Esophagus squamous epithelium (tissue), 5 donors: Measurements from ENCODE around the gene NRG3. TPM values are rescaled to one million over a fixed set of nuclear protein-coding genes. Genes with fewer than 3 reads are reported as not detected.

Experiments
- DNase-seq: peaks from one replicate; lab custom pipeline; 2025; lab: John Stamatoyannopoulos, UW
- H3K27ac ChIP-seq, 4 donors: fragments of 200-600 bp; sonication (generic); one replicate each; pipeline ENCODE4 v1.5.1; 2016 to 2019; ENCODE audit warnings: mild to moderate bottlenecking in 1 of 4
- H3K27me3 ChIP-seq, 4 donors: fragments of 200-600 bp; sonication (generic); 1 replicate in 3 of 4; 2 replicates in 1 of 4; pipeline versions ENCODE4 v1.5.1 to v1.6.0; 2017 to 2021; ENCODE audit warnings: antibody characterized with exemption in 1 of 4
- H3K36me3 ChIP-seq, 3 donors: fragments of 200-600 bp; sonication (generic); one replicate each; pipeline ENCODE4 v1.5.1; 2016 to 2019
- H3K4me1 ChIP-seq, 3 donors: fragments of 200-600 bp; sonication (generic); one replicate each; pipeline ENCODE4 v1.5.1; 2017 to 2019
- H3K4me3 ChIP-seq, 4 donors: fragments of 200-600 bp; sonication (generic); 1 replicate in 3 of 4; 2 replicates in 1 of 4; pipeline ENCODE4 v1.5.1; 2016 to 2019; ENCODE audit warnings: mild to moderate bottlenecking in 2 of 4, moderate library complexity in 1 of 4
- H3K9me3 ChIP-seq, 3 donors: fragments of 200-600 bp; sonication (generic); one replicate each; pipeline ENCODE4 v1.5.1; 2016 to 2019
- POLR2A ChIP-seq, 4 donors: fragments of 450-650 bp; IDR thresholded peaks; one replicate each; pipeline ENCODE4 v1.6.1; 2017; ENCODE audit warnings: antibody characterized with exemption in 4 of 4, mild to moderate bottlenecking in 4 of 4, moderate library complexity in 3 of 4
- WGBS, 2 donors: methylation state at CpG; one replicate each; pipeline ENCODE4 v1.1.5; 2018; 5-methylcytosine and 5-hydroxymethylcytosine counted together
- intact Hi-C: fragments of 100-400 bp; cut with DNase I; formaldehyde crosslinking; loops from one replicate; pipeline ENCODE4 v1.15.0; 2022
- total RNA-seq, 4 donors: library from RNA; depleted of rRNA; stranded (reverse); fragments of >200 nt; gene quantifications; one replicate each; pipeline ENCODE4 v1.1.0, GENCODE V29; 2016
- TF ChIP-seq, protein P1 (sequence below), 6 experiments: fragments of 450-650 bp in 4 of 6; fragments of 200-600 bp in 2 of 6; sonication (generic) in 2 of 6; IDR thresholded peaks; one replicate each; pipeline ENCODE4 v1.5.1; 2016 to 2019; ENCODE audit warnings: antibody characterized with exemption in 6 of 6, mild to moderate bottlenecking in 4 of 6, moderate library complexity in 4 of 6
- donor health status: DM: yes; HTN: yes; CAD: no.

Gene NRG3
- total RNA-seq, 4 donors from 2014 or later: 0.19 TPM; not detected in 3

GRCh38 chr10:82505009-82505408 lies 630.0 kb downstream of the NRG3 start:
- no peaks in the 10 kb centered on the region for H3K9me3 ChIP-seq
- TF ChIP-seq, protein P1, sequence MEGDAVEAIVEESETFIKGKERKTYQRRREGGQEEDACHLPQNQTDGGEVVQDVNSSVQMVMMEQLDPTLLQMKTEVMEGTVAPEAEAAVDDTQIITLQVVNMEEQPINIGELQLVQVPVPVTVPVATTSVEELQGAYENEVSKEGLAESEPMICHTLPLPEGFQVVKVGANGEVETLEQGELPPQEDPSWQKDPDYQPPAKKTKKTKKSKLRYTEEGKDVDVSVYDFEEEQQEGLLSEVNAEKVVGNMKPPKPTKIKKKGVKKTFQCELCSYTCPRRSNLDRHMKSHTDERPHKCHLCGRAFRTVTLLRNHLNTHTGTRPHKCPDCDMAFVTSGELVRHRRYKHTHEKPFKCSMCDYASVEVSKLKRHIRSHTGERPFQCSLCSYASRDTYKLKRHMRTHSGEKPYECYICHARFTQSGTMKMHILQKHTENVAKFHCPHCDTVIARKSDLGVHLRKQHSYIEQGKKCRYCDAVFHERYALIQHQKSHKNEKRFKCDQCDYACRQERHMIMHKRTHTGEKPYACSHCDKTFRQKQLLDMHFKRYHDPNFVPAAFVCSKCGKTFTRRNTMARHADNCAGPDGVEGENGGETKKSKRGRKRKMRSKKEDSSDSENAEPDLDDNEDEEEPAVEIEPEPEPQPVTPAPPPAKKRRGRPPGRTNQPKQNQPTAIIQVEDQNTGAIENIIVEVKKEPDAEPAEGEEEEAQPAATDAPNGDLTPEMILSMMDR (IDR thresholded peaks at IDR 0.05): no peak
- no peak for TF ChIP-seq POLR2A (IDR thresholded peaks at IDR 0.05)
- no peaks in the 10 kb centered on the region for H3K27me3 ChIP-seq
- no peak for DNase-seq
- 55 to 73% methylated on average over 3 of the region's 3 CpGs for WGBS, 2 donors
- no peak overlapping the region for H3K4me3 ChIP-seq
- intact Hi-C loops: no loop called here
- no peaks in the 10 kb centered on the region for H3K36me3 ChIP-seq
- no peaks in the 10 kb centered on the region for H3K4me1 ChIP-seq
- no peak overlapping the region for H3K27ac ChIP-seq

DNA sequence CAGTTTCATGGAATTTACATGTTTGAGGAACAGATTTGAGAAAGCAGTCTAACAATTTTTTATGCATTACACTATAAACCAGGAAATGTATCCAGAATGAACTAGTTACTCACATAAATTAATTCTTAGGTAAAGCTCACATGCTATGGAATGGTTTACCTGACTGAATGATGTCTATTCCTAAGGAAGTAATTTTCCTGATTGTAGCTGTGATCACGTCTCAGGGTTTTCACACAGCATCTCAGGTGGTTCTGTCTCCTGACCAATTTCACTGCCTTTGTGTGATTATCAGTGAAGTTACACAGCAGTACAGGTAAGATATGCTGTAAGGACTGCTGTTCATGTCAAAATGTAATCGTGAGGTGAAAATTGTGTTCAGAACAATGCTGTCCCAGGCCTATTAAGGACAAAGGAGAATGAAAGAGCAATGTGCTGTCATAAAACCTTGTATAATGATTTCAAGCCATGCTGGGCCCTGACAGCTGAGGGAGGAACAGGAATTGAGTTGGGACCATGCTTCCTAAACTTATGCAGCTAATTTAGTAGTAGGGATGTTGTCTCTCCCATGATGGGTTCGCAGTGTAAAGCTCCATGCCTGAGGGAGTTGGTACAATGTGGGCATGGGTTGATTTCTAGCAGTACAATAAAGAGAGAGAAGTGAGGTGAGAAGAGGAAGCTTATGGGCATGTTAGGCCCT lies 631.8 kb downstream of the NRG3 start:
- H3K27me3 ChIP-seq: no peaks in the 10 kb centered on the region
- no peak for DNase-seq
- whole genome bisulfite sequencing, 2 donors: 58 to 59% methylated on average over 3 of the region's 3 CpGs
- intact Hi-C loops: no loop called here
- no peak overlapping the region for H3K27ac ChIP-seq
- no peak overlapping the region for H3K4me3 ChIP-seq
- no peaks in the 10 kb centered on the region for H3K9me3 ChIP-seq
- TF ChIP-seq, protein P1 (IDR thresholded peaks at IDR 0.05): no peak
- no peak for TF ChIP-seq POLR2A (IDR thresholded peaks at IDR 0.05)
- H3K4me1 ChIP-seq: no peaks in the 10 kb centered on the region
- H3K36me3 ChIP-seq: no peaks in the 10 kb centered on the region

GRCh38 chr10:82515256-82515655 lies 640.3 kb downstream of the NRG3 start:
- H3K4me3 ChIP-seq: no peak overlapping the region
- WGBS, 2 donors: 73 to 92% methylated on average over 1 of the region's 1 CpG
- TF ChIP-seq POLR2A (IDR thresholded peaks at IDR 0.05): no peak
- TF ChIP-seq, protein P1 (IDR thresholded peaks at IDR 0.05): no peak
- H3K27me3 ChIP-seq: no peaks in the 10 kb centered on the region
- no peak for DNase-seq
- no peaks in the 10 kb centered on the region for H3K9me3 ChIP-seq
- H3K27ac ChIP-seq: no peak overlapping the region
- H3K4me1 ChIP-seq: no peaks in the 10 kb centered on the region
- intact Hi-C loops: no loop called here
- no peaks in the 10 kb centered on the region for H3K36me3 ChIP-seq

GRCh38 chr10:82529062-82529461 lies 654.1 kb downstream of the NRG3 start:
- TF ChIP-seq, protein P1 (IDR thresholded peaks at IDR 0.05): no peak
- no peak for TF ChIP-seq POLR2A (IDR thresholded peaks at IDR 0.05)
- H3K27ac ChIP-seq: no peak overlapping the region
- H3K27me3 ChIP-seq: no peaks in the 10 kb centered on the region
- H3K36me3 ChIP-seq: no peaks in the 10 kb centered on the region
- no peaks in the 10 kb centered on the region for H3K9me3 ChIP-seq
- intact Hi-C loops: no loop called here
- H3K4me1 ChIP-seq: no peaks in the 10 kb centered on the region
- DNase-seq: no peak
- no peak overlapping the region for H3K4me3 ChIP-seq
- 66 to 72% methylated on average over 4 of the region's 4 CpGs for WGBS, 2 donors

DNA sequence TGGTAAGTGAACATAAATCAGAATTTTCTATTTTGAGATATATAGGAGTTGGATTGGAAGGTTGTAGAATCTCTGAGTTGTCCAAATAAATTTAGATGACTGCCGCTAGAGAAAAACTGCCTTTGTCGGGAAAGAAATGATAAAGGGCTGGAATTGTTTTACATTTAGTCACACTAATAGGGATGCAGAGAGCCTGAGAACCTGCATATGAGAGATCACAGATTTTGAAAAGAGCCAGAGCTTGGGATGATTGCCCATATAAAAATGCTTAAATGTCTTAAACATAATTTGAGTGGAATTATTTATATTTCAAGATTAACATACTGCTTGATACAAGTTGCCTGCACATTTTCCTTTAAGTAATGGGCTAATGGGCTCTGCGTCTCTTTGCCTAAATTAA lies 660.5 kb downstream of the NRG3 start:
- no peak for TF ChIP-seq POLR2A (IDR thresholded peaks at IDR 0.05)
- TF ChIP-seq, protein P1 (IDR thresholded peaks at IDR 0.05): no peak
- DNase-seq: no peak
- H3K36me3 ChIP-seq: no peaks in the 10 kb centered on the region
- no peaks in the 10 kb centered on the region for H3K9me3 ChIP-seq
- no peak overlapping the region for H3K4me3 ChIP-seq
- intact Hi-C loops: no loop called here
- H3K27ac ChIP-seq: no peak overlapping the region
- no peaks in the 10 kb centered on the region for H3K4me1 ChIP-seq
- WGBS, 2 donors: 82 to 84% methylated on average over 3 of the region's 3 CpGs
- H3K27me3 ChIP-seq: no peaks in the 10 kb centered on the region
